DND-41 (cell line): ENCODE data around the gene ARL5C.

Source experiments
- ATAC-seq: fragments of 200-7000 bp; cut with Tn5 transposase; 3 replicates; pipeline ENCODE4 v1.9.1; 2021; ENCODE audit warnings: low read depth; ENCODE audit not compliant: insufficient read depth
- DNase-seq: peaks from one replicate; pipeline ENCODE4 v3.0.0-alpha.2; 2020
- H2AFZ ChIP-seq: 2 replicates; pipeline ENCODE4 v1.6.0; 2012; ENCODE audit warnings: low read depth, low read length
- H3K27ac ChIP-seq: 2 replicates; pipeline ENCODE4 v1.5.1; 2012; ENCODE audit warnings: low read length, inconsistent platforms
- H3K27me3 ChIP-seq: fragments of 200-600 bp; sonication (generic); 2 replicates; pipeline ENCODE4 v1.6.0; 2012; ENCODE audit warnings: low read length, mild to moderate bottlenecking, inconsistent platforms; ENCODE audit not compliant: insufficient read depth, poor library complexity
- H3K36me3 ChIP-seq: 2 replicates; pipeline ENCODE4 v1.5.1; 2012; ENCODE audit warnings: low read length, inconsistent platforms; ENCODE audit not compliant: insufficient read depth
- H3K4me1 ChIP-seq: 2 replicates; pipeline ENCODE4 v1.5.1; 2012; ENCODE audit warnings: mild to moderate bottlenecking, low read length; ENCODE audit not compliant: insufficient read depth
- H3K4me2 ChIP-seq: 2 replicates; pipeline ENCODE4 v1.6.0; 2012; ENCODE audit warnings: mild to moderate bottlenecking, moderate library complexity, low read length, inconsistent platforms; ENCODE audit not compliant: insufficient read depth
- H3K4me3 ChIP-seq, 2 experiments: fragments of 200-600 bp in 1 of 2; shearing (Covaris generic) in 1 of 2; 2 replicates each; pipeline ENCODE4 v1.5.1; 2012 to 2016; ENCODE audit warnings: inconsistent platforms in 2 of 2, low read length in 2 of 2, mild to moderate bottlenecking in 2 of 2, low read depth in 1 of 2, moderate library complexity in 1 of 2
- H3K79me2 ChIP-seq: 2 replicates; pipeline ENCODE4 v1.6.0; 2012; ENCODE audit warnings: low read length, inconsistent platforms; ENCODE audit not compliant: insufficient read depth
- H3K9ac ChIP-seq: 2 replicates; pipeline ENCODE4 v1.6.0; 2012; ENCODE audit warnings: low read depth, mild to moderate bottlenecking, inconsistent platforms, low read length, moderate library complexity
- H3K9me3 ChIP-seq: 2 replicates; pipeline ENCODE4 v1.5.1; 2012; ENCODE audit warnings: low read length, moderate library complexity, mild to moderate bottlenecking, inconsistent platforms; ENCODE audit not compliant: insufficient read depth, severe bottlenecking
- H4K20me1 ChIP-seq: 2 replicates; pipeline ENCODE4 v1.6.0; 2012; ENCODE audit warnings: low read length; ENCODE audit not compliant: insufficient read depth
- CTCF ChIP-seq: IDR thresholded peaks from 2 replicates; pipeline ENCODE4 v1.5.1; 2012; ENCODE audit warnings: borderline replicate concordance, low read length, moderate library complexity, mild to moderate bottlenecking; ENCODE audit not compliant: poor library complexity, severe bottlenecking; ENCODE audit errors: extremely low read depth
- EZH2 ChIP-seq: IDR thresholded peaks from 3 replicates; pipeline ENCODE4 v1.6.1; 2012; ENCODE audit warnings: borderline replicate concordance, low read depth, mild to moderate bottlenecking, moderate library complexity, low read length, inconsistent platforms; ENCODE audit not compliant: severe bottlenecking

Gene ARL5C

GRCh38 chr17:39144416-39144840 is 21.5 kb downstream of the ARL5C start:
- no peak overlapping the region for H2AFZ ChIP-seq
- no peak overlapping the region for H3K4me2 ChIP-seq
- H4K20me1 ChIP-seq: no peaks in the 10 kb centered on the region
- H3K79me2 ChIP-seq: no peaks in the 10 kb centered on the region
- H3K27ac ChIP-seq: no peak overlapping the region
- DNase-seq (no peak), ATAC-seq (no peak)
- no peaks in the 10 kb centered on the region for H3K9me3 ChIP-seq
- TF ChIP-seq EZH2: no peak
- no peak for TF ChIP-seq CTCF
- no peaks in the 10 kb centered on the region for H3K4me1 ChIP-seq
- H3K27me3 ChIP-seq: peaks cover 5% of the 10 kb centered on the region
- H3K9ac ChIP-seq: no peak overlapping the region
- H3K36me3 ChIP-seq: no peaks in the 10 kb centered on the region
- no peak overlapping the region for H3K4me3 ChIP-seq

- no peaks in the 10 kb centered on the region for H3K4me1 ChIP-seq
- ATAC-seq (no peak), DNase-seq (no peak)
- no peaks in the 10 kb centered on the region for H3K9me3 ChIP-seq
- H3K27me3 ChIP-seq: no peaks in the 10 kb centered on the region
- H3K4me2 ChIP-seq: no peak overlapping the region
- no peak for TF ChIP-seq CTCF
- TF ChIP-seq EZH2: no peak
- no peak overlapping the region for H3K9ac ChIP-seq
- no peak overlapping the region for H3K4me3 ChIP-seq
- H3K79me2 ChIP-seq: no peaks in the 10 kb centered on the region
- H4K20me1 ChIP-seq: no peaks in the 10 kb centered on the region
- H2AFZ ChIP-seq: no peak overlapping the region
- no peak overlapping the region for H3K27ac ChIP-seq
- no peaks in the 10 kb centered on the region for H3K36me3 ChIP-seq
Observed at GRCh38 chr17:39143552-39144093, 22.3 kb downstream of the ARL5C start.

GRCh38 chr17:39141915-39142664 is 23.9 kb downstream of the ARL5C start:
- Histone ChIP-seq H3K4me2 (no peak overlapping the region), H2AFZ (no peak overlapping the region), H3K9ac (no peak overlapping the region), H3K27me3 (no peaks in the 10 kb centered on the region), H4K20me1 (no peaks in the 10 kb centered on the region), H3K27ac (no peak overlapping the region), H3K9me3 (no peaks in the 10 kb centered on the region), H3K79me2 (no peaks in the 10 kb centered on the region), H3K4me1 (no peaks in the 10 kb centered on the region), H3K4me3 (no peak overlapping the region), H3K36me3 (no peaks in the 10 kb centered on the region)
- ATAC-seq (no peak), DNase-seq (no peak)
- TF ChIP-seq EZH2 (no peak), CTCF (no peak)
